CD4-positive, alpha-beta T cell treated with Interleukin-4 for 1 hour (primary cell): ENCODE results near the gene NHLRC4.

Experiments used
- DNase-seq, 2 donors: peaks; one replicate each; pipeline ENCODE4 v3.0.0-alpha.2; 2020 to 2022

The NHLRC4 gene

GRCh38 chr16:554640-555365 is 12.0 kb upstream of the NHLRC4 start:
- no peak for DNase-seq

- no peak for DNase-seq
Measured at GRCh38 chr16:555528-556473, 11.0 kb upstream of the NHLRC4 start.

- no peak for DNase-seq
Measured at GRCh38 chr16:556474-557173, 10.2 kb upstream of the NHLRC4 start.

DNA sequence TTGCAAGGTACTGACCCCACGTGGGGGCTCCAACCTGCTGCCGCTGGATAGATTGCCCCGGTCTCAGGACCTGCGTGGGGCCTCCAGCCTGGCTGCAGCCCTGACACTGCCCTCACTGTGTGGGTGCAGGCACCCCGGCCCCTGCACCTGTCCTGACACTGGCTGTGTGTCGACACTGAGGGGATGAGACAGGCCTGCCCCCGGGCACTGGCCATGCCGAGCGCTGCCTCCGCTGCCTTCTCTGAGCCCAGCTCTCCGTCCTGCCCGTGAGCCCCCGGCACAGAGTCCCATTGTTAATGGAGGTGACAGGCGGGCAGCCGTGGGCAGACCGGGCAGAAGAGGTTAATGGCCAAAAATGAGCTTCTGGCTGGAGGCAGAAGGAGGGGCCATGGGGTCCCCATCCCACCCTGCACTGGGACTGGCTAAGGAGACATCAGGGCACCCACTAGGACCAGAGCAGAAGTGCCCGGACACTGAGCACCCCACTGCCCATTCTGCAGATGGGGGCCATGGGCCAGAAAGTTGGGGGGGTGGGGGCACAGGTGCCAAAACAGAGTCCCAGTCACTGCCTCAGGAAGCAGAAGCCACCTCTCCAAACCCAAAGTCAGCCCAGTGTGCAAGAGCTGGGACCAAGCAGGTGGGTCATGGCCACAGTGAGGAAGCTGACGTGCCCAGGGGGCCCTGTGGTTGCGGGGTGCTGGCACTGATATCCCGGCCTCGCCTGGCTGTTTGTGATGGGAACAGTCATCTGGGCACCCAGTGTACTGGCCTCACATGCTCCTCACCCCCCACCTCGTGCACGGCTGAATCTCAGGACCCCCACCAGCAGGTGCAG is 9.1 kb upstream of the NHLRC4 start:
- no peak for DNase-seq

- no peak for DNase-seq
Measured at GRCh38 chr16:558298-559020, 8.3 kb upstream of the NHLRC4 start.

GRCh38 chr16:559021-559380 is 7.8 kb upstream of the NHLRC4 start:
- no peak for DNase-seq

DNA sequence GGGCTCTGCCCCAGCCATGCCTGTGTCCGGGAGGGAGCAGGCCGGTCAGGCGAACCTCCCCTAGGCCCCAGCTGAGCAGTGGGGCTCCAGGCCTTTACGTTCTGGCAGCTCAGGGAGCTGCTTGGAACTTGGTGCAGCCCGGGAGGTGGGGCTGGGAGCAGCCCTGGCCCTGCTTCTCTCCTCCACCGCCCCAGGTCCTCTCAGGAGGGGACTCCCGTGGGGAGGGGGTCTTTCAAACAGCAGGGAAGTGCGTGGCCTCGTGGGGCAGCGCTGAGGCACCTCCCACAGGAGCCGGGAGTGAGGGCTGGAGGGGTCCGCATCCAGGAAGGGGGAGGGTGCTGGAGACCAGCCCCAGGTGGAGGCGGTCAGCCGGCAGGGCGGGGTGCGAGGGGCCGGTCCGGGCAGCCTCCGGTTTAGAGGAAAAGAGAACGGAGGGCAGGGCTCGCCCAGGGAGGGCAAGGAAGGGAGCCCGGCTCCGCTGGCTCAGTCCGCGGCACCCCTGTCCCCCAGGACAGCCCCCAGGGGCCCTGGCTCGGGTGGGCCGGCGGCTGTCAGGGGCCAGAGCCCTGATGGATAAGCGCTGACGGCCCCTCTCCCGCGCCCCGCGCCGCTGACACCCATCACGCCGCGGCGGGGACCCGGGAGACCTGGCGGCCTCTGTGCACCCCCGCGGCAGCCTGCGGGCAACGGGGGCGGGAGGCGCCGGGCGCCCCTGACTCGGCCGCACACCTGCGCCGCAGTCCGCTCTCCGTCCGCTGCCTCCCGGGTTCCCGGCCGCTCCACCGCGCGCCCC is 7.2 kb upstream of the NHLRC4 start:
- no peak for DNase-seq

GRCh38 chr16:560204-560700 is 6.6 kb upstream of the NHLRC4 start, which contains the start of gene PRR35:
PRR35 (plus strand) TSS chr16:560394; CDS start chr16:563295, 2,901 bp downstream.
- no peak for DNase-seq

DNA sequence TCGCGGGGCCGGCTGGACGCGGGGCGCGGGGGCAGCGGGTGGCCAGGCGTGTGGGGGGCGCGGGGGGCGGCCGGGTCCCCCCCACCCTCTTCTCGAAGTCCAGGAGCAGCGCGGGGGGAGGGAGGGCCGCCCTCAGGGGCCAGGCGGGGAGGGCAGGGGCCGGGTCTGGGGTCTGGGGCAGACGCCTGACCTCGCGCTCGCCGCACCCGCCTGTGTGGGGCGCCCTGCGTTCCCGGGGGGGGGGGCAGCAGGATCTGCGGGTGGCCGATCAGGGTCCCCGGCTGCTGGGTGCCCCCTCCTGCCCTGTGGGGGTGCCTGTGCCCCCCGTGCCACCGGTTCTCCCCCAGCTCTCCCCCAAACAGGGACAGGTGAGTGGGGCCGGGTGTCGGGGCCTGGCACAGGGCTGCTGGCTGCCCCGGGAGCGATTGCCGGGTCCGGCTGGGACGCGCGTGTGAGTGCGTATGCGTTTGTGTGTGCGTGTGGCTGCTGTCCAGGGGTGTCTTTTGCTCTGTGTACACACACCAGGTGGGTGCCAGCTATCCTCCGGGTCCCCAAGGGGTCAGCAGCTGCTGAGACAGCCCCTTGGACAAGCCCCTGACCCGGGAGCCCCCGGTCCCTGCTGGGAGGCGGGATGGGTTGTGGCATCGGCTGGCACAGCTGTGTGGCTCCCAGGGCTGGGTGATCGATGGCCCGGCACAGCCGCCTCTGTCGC is 5.9 kb upstream of the NHLRC4 start:
- no peak for DNase-seq

GRCh38 chr16:561413-561794 is 5.4 kb upstream of the NHLRC4 start:
- DNase-seq, result no peak

DNA sequence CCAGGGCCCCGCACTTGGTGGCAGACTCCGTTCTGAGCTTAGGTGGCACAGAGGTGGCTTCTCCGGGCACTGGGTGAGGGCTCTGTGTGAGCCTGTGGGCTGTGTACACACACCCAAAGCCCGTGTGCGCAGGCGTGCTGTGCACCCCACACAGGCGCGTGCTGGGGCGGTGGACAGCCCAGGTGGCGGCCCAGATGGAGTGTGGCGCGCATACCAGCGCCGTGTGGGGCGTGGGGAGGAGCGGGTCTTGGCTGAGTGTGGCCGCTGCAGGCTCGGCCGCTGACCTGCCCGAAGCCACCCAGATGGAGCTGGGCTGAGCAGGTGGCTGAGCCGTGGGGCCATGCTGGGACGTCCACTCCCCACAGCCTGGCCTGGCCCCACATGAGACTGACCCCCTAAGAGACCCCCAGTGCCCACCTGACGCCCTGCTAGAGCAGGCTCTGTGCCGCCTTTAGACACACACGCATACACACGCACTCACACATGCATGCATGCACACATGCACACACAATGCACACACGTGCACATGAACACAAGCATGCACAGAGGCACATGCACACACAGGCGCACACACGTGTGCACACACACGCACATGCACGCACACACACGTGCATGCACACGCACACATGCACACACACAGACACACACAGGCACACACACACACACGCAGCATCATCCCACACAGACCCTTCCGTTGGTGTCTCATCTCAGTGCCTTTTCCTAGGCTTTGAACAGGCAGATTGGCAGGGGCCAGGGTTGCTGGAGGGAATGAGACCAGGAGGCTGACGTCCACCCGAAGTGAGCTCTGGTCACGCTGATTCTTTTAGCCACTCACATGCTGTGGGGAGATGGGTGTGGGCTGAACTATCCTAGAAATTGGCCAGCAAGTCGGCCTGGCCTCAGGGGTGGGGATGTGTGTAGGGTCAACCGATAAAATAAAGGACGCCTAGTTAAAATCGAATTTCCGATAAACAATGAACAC is 4.6 kb upstream of the NHLRC4 start:
- DNase-seq, result no peak

- no peak for DNase-seq
Measured at GRCh38 chr16:563072-563644, 3.6 kb upstream of the NHLRC4 start.

DNA sequence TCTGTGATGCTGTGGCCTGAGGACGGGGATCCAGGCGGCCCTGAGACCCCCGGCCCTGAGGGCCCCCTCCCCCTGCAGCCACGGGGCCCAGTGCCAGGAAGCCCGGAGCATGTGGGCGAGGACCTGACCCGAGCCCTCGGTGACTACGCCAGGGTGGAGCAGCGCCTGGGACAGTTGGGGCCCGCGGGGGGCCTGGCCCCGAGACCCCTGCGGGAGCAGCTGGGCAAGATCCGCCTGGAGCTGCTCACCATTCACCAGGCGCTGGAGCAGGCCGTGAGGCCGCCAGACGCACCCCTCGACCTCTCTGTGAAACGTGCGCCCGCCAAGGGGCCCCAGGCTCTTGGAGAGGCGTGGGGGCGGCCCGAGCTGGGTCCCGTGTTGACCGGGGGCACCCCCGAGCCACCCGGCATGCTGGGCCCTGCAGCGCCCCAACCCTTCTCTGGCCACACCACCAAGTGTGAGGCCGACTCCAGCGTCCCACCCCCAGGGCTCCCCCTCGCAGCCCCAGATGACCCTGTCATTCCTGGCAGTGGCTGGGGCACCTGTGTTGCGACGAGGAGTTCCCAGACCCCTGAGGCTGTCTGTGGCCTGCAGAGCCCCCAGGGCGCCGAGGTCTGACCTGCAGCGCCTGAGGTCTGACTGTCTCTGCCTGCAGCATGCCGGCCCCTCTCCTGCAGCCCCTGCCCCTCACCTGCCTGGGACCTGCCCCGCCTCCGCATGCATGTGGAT is 2.0 kb upstream of the NHLRC4 start:
- no peak for DNase-seq

- no peak for DNase-seq
Measured at GRCh38 chr16:565419-566330, 1.1 kb upstream of the NHLRC4 start.

DNA sequence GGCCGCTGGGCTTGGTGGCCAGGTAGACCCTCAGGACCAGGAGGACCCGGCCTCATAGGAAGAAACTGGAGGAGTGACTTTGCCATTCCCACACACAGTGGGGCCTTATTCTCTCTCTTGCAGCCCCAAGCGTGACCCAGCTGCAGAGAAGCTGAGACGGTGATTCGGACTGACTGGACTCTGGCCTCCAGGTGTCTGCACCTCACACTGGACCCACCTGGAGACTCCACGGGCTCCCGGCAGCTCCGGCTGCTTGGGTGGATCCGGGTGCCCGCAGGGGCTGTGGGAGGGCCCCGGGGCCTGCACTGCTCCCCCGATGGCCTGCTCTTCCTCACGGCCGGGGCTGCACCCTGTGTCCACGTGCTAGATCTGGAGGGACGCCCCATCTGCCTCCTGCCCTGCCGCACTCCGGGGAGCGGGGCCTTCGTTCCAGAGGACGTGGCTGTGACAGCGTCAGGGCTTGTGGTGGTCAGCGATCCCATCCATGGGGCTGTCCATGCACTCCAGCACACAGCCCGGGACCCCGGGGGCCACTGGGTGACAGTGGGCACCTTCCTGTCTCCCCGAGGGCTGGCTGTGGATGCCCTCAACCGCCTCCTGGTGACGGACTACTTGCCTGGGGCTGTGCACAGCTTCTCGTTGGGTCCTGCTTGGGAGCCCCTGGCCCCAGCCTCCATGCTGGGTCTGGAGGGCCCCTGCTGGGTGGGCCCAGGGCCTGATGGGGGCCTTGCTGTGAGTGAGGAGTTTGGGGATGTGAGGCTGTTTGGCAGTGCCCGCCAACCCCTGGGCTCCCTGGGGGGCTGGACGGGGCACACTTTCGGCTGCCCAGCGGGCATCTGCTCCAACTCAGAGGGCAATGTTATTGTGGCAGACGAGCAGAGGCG is 810 bp downstream of the NHLRC4 start:
- no peak for DNase-seq
